NCI-H774 (cell line): ENCODE results near the gene SAMD7.

ENCODE experiments used
- DNase-seq: peaks from one replicate; lab custom pipeline; 2025; lab: John Stamatoyannopoulos, UW

Gene SAMD7, protein sequence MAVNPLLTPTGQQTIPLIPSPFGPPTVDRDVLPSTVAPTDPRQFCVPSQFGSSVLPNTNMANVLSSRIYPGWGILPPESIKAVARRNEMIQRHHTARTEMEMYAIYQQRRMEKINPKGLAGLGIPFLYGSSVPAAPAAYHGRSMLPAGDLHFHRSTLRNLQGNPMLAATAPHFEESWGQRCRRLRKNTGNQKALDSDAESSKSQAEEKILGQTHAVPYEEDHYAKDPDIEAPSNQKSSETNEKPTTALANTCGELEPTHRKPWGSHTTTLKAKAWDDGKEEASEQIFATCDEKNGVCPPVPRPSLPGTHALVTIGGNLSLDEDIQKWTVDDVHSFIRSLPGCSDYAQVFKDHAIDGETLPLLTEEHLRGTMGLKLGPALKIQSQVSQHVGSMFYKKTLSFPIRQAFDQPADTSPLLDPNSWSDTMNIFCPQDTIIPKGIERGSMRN

DNA sequence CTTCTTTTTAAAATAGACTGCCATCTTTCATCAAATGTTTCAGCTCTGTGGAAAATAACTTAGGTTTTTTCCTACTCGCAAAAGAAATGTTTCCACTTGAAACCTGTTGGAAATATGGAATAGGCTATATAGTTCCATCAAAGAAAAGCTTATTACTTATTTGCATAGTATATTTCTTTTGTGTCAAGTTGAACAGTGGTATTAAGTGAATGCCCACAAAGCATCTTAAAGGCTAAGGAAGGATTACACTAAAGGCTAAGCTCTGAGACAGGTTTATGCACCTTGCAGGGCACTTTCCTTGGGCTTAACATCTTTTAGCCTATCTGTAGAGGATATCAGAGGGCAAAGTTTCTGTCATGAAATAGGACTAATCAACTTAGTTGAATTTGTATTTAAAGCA is at the start of gene SAMD7:
SAMD7 (plus strand) TSS at position 301 of the 400 bp plus-strand sequence. CDS start 7,927 bp downstream, outside the sequence.
- no peak for DNase-seq

DNA sequence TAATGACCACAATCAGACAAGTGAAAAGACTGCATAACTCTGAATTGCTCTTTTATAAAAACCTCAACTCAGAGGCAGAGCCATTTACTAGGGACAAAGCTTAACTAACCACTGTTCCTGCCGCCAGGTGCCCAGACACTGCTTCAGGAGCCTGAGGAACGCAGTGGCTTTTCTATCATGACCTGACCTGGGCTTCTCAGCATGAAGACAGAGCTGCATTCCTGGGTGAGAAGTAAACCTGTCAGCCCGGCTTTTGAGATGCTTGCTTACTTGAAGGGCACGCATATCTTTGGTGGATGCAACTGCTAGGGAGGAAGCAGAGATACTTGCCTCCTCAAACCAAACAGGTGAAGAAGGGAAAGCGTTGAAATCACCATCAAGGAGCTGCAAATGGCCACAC is 49.5 kb upstream of the SAMD7 start:
- no peak for DNase-seq

- peak; percentile 87 for DNase-seq
Observed at GRCh38 chr3:169863458-169863899, 47.9 kb upstream of the SAMD7 start.

GRCh38 chr3:169864270-169864669 is 47.1 kb upstream of the SAMD7 start:
- no peak for DNase-seq

DNA sequence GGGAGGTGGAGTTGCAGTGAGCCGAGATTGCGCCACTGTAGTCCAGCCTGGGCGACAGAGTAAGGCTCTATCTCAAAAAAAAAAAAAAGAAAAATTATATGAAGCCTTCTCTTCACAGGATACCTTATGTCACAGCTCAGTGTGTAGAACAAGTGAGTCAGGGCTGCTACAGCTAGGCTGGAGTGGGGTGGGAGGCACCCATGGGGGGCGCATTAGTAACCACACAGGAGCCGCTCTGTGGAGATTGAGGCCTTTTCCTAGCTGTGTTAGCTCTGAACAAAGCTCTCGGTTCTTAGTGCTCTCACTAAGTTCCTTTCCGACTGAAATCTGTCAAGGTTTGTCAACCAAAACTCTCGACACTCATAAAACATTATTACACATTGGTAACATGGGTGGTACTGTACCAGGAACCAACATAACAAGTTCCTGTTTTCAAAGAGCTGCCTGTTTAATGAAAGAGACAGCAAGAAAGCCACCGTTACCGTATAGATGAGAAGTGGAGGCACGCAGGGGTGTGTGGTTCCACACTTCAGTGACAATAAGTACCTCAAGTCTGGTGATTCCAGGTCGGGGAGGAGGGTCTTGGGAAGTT is 46.1 kb upstream of the SAMD7 start:
- DNase-seq, result no peak

DNA sequence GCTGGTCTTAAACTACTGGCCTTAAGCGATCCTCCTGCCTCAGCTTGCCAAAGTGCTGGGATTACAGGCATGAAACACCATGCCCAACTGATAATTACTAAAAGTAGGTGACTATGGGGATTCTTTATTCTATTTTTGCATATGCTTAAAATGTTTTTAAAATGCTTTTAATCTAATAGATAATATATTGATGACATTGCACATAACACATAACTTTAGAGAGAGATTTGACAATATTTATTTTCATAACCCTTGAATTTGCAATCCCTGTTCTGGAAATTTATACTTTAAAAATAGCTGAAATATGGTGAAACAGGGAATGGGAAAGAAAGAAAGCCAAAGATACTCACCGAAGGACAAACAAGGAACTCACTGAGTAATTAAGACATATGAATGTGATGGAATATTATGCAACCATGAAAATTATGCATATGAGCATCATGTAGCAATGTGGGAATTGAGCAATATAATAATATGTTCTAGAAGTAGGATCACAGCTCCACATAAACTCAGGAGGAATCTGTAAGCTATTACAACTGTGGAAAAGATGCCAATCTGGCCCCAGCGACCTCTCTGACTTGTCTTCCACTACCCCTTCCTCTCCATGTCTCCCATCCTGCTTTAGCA is 43.7 kb upstream of the SAMD7 start:
- DNase-seq, result no peak

DNA sequence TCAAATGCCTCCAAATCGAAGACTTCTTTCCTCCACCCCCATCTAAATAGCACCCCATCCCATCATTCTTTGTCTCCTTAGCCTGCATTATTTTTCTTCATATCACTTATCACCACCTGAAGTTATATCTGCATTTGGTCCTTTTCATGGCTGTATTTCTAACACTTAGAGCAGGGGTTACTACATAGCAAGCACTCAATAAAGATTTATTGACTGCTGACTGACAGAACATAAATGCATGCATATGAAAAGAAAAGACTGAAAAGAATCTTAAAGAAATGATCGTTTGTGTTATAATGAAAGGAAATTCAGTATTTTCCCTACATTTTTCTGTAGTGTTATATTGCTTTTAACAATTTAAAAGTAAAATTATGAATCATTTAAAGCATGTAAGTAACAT is 43.0 kb upstream of the SAMD7 start:
- DNase-seq, result no peak

DNA sequence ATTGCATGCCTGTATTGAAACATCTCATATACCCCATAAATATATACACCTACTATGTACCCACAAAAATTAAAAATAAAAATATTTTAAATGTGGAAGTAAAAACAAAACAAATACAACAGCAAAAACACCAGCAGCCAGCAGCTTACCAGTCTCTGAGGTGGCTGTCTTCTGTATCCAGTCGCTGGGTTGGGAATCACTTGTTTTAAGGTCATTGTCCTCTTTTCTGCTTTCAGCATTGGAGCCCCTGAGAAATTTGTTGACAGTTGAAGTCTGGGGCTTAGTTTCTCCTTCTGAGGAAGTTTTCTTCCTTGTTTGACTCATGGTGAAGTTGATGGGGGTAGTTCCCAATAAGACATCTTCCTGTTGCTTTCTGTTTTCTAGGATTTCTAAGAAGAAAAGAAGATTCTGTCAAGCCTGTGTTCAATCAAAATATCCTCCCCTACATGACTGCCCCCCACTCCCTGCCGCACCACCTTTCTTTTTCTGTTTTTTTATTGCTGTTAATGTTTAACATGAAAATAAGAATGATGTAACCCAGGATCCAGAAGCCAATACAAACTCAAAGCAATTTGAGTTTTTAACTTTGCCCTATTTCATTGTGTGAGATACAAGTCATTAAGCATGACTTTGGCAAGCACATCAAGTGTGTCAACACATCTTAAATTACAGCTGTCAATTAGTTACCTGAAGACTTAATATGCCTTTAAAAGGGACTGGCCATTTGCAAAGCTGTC is 41.7 kb upstream of the SAMD7 start, which contains the start of gene LRRC31:
LRRC31 (minus strand) TSS at position 452 of the 737 bp plus-strand sequence; CDS start at position 324, 128 bp downstream.
- peak; percentile 86 for DNase-seq

GRCh38 chr3:169871129-169871886 is 40.1 kb upstream of the SAMD7 start:
- DNase-seq, result no peak

DNA sequence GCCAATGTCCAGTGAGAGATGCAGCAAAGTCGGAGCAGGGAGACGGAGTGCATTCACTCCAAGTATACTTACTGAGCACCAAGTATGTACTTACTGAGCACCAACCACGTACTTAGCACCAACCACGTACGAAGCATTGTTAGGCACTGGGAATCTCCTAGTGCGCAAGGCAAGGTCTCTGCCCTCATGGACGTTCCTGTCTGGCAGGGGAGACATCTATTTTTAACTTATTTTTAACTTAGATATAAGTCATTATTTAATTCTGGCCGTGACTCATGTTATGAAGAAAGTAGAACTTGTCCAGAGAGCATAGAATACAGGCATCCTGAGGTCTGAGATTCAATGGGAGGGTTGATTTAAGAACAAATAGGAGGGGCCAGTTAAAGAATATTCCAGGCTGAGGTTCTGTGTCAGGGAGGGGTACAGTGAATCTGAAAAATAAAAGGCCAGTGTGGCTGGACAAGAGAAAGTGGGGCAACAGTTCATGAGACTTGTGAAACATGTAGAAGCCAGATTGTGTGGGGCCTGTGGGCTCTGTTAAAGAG is 32.3 kb upstream of the SAMD7 start:
- DNase-seq, result no peak

- no peak for DNase-seq
Observed at GRCh38 chr3:169879845-169880575, 31.4 kb upstream of the SAMD7 start.

DNA sequence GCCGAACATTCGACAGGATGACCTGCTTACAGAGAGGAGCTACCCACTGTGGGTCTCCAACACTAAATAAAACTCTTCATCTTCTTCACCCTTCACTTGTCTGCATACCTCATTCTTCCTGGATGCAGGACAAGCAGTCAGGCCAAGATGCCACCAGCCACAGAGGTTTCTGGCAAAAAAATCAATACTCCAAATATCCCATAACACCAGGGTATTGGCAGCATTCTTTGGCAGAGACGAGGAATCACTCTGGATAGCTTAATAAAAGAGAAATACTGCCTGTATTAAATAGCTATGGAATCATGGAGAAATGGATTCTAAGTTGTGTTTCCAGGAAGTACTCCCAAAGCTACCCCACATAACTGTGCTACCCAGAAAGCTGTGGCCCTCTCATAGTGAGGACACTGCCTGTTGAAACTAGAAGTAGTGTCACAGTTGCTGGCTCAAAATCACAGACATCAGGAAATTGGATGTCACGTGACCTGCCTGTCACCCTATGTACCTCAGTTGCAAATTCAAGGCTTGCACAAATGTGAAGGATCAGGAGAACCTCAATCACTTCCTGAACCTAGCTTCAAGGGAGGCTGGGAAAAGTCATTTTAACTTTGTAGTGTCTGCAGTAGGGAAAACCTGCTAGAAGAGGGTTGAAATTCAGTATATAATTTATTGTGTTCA is 30.7 kb upstream of the SAMD7 start:
- no peak for DNase-seq

GRCh38 chr3:169886671-169887070 is 24.7 kb upstream of the SAMD7 start:
- DNase-seq, result no peak

- no peak for DNase-seq
Observed at GRCh38 chr3:169891886-169892285, 19.5 kb upstream of the SAMD7 start.

DNA sequence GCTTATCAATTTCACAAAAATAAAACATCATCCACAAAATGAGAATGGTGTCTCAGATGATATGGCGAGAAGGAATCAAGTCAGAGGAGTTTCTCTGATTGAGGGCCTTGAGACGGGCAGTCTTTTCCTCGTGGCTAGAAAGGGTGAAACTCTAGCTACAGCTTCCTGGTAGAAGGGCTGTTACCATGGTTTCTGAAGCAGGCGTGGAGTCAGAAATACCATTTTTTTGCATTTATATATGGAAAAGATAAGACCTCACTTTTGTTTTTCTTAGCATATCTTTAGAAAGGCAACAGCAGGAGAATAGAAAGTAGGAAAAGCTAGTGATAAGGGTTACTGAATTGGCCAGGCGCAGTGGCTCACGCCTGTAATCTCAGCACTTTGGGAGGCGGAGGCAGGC is 17.3 kb upstream of the SAMD7 start:
- no peak for DNase-seq

DNA sequence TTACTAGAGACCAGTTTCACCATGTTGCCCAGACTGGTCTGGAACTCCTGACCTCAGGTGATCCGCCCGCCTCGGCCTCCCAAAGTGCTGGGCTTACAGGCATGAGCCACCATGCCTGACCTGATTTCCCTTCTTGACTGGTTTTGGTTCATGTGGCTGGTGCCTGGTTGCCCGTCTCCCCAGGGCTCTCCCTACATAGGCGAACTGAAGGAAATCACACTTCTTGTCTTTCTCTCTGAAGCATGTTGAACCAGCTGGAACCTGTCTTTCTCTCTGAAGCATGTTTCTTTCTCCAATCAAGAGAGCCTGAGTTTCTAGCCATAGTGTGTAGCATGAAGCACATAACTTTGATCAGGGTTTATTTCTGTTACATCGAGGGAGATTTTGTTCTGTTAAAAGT is 16.3 kb upstream of the SAMD7 start:
- DNase-seq, result no peak

DNA sequence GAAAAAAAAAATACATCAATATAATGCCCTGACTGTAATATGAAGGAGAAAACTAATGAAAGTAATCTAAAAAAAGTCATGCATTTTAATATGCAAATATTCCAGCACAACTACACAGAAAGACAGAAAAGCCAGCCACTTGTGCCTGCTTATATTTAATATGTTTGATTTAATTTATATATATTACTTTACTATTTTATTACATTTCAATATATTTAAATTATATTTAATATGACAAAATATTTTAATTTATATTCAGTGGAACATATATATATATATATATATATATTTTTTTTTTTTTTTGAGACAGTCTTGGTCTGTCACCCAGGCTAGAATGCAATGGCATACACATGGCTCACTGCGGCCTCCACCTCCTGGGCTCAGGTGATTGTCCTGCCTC is 14.1 kb upstream of the SAMD7 start:
- no peak for DNase-seq

GRCh38 chr3:169901453-169901852 is 9.9 kb upstream of the SAMD7 start:
- no peak for DNase-seq

DNA sequence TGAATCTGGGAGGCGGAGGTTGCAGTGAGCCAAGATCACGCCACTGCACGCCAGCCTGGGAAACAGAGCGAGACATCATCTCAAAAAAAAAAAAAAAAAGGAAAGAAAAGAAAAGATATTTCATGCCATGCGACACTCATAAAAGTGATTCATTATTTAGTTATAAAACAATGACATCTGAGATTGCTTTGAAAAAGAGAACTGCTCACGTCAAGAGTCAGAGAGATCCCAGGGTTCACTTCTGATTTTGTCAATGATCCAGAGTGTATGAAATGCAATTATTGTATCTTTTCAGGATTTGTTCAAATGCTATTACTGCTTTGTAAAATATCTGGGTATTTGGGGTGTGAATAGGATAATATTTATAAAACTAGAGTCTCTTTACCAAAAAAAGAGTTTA is 6.0 kb upstream of the SAMD7 start:
- DNase-seq, result no peak

DNA sequence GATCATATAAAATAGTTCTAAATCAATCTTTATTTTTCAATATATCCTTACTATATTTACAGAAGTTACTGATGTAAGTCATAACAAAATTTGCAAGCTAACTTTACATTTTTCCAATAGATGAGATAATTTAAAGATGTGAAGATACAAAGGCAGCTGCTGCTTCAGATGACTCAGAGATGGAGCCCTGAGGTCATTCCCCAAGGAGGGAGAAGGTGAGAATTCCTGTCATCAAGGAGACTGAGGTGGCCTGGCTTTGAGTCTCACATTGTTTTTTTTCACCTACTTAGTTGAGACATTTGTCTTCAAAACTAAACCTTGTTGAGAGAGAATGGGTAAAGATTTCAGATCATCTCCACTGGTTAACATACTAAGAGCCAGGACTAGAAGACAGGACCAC is 3.9 kb upstream of the SAMD7 start:
- DNase-seq, result no peak
